HFF-Myc (cell line): ENCODE measurements around the gene CCDC80.
"Not testable (repeated sequence)": the region's sequence is repeated elsewhere in the genome, so short reads cannot be mapped to it uniquely, and the experiment has no call there.

Experiments used
- DNase-seq: peaks from one replicate; pipeline ENCODE4 v3.0.0-alpha.2; 2011; ENCODE audit warnings: low read depth; ENCODE audit errors: extremely low read depth
- H3K4me3 ChIP-seq: replicated peaks from 2 replicates; pipeline ENCODE4 v1.5.1; 2011; ENCODE audit warnings: low read depth, mild to moderate bottlenecking, control low read depth, low read length
- CTCF ChIP-seq: IDR thresholded peaks from 2 replicates; pipeline ENCODE4 v1.5.1; 2012; ENCODE audit warnings: mild to moderate bottlenecking, low read depth, low read length, control low read depth; ENCODE audit errors: missing control alignments

Gene CCDC80

DNA sequence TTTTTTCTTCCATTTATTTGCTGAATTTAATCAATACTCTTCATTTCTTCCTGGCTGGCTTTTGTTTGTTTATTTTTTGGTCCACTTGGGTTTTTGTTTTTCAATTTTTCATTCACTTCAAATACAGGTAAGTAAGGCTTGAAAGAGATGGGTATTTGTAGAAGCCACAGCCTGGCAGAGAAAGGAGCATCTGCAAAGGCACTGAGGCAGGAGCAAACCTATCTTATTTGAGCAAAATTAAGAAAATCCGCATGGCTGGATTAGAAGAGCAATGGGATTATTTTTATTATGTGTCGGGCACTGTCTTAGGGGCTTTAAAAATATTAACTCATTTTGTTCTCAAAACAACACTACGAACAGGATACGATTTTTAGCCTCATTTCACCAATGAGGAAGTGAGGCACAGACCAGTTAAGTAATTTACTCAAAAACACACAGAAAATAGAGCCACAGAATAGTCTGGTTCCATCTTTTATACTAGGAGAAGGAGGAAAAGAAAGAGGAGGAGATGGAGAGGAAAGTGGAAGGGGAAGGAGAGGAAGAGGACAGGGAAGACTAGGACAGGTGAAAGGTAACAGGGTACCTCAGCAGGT lies 35.1 kb upstream of the CCDC80 start:
- TF ChIP-seq CTCF = no peak

GRCh38 chr3:112675349-112675748 lies 34.4 kb upstream of the CCDC80 start:
- no peak overlapping the region for H3K4me3 ChIP-seq
- DNase-seq = no peak
- no peak for TF ChIP-seq CTCF

More for the DNA sequence above, 35.1 kb upstream of the CCDC80 start:
- no peak for DNase-seq
- no peak overlapping the region for H3K4me3 ChIP-seq

DNA sequence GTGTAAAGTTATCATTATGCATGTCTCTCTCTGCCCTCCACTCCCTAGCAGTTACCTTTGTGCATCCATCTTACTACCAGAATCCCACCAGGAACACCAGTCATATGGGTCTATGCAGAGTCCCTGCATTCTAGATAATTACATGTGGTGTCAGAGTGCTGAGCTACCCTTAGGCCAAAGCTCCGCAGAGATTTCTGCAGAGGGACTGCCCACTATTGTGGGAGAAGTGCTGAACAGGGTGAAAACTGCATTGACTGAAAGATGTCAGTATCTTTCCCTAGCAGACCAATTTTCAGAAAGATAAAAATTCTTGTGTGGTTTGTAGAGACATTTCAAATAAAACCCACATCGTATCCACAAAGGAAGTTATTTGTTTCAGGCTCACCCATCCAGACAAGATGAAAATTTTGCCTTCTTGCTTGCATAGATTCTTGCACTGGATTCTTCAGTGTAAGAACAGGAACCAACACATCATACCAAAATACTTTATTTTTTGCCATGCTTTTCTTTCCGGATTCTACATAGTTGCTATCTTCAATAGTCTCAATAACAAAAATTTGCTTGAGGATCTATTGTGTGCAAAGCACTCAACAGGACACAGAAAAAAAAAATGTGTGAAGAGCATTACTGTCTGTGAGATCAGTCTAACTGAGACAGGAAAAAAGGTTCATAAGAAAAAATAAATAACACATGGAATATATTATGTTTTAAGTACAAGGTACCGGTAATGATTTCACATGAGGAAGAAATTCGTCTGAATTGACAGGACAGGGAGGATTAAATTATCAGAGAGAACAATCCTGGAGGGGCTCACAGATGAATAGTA lies 32.0 kb upstream of the CCDC80 start:
- no peak for DNase-seq
- no peak overlapping the region for H3K4me3 ChIP-seq
- no peak for TF ChIP-seq CTCF

GRCh38 chr3:112671930-112672715 lies 31.2 kb upstream of the CCDC80 start:
- H3K4me3 ChIP-seq = no peak overlapping the region
- TF ChIP-seq CTCF = no peak
- DNase-seq = peak; percentile 69

GRCh38 chr3:112670824-112671223 lies 29.9 kb upstream of the CCDC80 start:
- TF ChIP-seq CTCF = no peak
- no peak overlapping the region for H3K4me3 ChIP-seq
- DNase-seq = no peak

- no peak overlapping the region for H3K4me3 ChIP-seq
- no peak for DNase-seq
- no peak for TF ChIP-seq CTCF
Measured at GRCh38 chr3:112667599-112667998, 26.7 kb upstream of the CCDC80 start.

DNA sequence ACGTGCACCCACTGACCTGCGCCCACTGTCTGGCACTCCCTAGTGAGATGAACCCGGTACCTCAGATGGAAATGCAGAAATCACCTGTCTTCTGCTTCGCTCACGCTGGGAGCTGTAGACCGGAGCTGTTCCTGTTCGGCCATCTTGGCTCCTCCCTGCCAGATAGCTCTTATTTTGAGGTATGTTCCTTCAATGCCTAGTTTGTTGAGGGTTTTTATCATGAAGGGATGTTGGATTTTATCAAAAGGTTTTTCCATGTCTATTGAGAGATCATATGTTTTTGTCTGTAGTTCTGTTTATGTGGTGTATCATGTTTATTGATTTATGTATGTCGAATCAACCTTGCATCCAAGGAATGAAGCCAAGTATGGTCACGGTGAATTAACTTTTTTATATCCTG lies 24.1 kb upstream of the CCDC80 start:
- H3K4me3 ChIP-seq, DNase-seq: not testable (repeated sequence)
